ENCODE results near the gene RUSF1.
"Not testable (repeated sequence)": the region's sequence is repeated elsewhere in the genome, so short reads cannot be mapped to it uniquely, and the experiment has no call there.

RUSF1 gene

GRCh38 chr16:31445931-31446330 lies 62.3 kb downstream of the RUSF1 start:
- not testable (repeated sequence) for DNase-seq

DNA sequence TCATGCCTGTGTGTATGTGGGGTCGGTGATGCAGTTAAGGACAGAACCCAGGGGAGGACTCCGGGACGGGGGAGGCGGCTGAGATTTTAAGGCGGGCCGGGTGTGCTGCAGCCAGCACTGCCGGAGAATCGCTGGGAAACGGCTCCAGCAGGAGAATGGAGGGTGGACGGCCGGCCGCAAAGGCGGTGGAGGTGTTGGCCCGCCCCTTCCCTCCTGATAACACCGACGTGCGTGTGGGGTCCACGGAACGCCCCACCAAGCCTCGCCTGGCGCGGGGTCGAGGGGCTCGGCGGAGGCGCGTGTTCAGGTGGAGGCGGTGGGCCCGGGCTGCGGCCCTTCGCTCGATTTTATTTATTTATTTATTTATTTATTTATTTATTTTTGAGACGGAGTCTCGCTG lies 66.2 kb downstream of the RUSF1 start:
- no peak for DNase-seq

GRCh38 chr16:31440516-31441184 lies 67.5 kb downstream of the RUSF1 start:
- DNase-seq = no peak

DNA sequence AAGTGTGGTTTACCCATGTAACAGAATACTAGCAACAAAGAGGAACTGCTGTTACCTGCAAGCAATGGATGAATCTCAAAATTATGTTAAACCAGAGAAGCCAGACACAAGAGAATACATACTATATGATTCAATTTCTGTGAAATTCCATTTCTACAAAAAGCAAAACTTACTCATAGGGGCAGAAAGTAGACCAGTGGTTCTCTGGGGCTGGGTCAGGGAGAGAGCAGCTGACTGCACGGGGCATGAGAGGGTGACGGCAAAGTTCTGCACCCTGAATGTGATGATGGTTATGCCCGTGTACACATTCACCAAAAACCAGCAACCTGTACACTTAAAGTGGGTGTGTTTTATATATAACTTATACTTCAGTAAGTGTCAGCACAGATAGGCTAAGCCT lies 68.7 kb downstream of the RUSF1 start:
- no peak for DNase-seq

Data from SW 1271 (cell line).